GM06990 (cell line): ENCODE results near the gene TANGO2.

ENCODE experiments used
- DNase-seq: peaks from one replicate; pipeline ENCODE4 v3.0.0-alpha.2; 2011; ENCODE audit not compliant: insufficient read length; ENCODE audit errors: extremely low read depth
- H3K27me3 ChIP-seq: replicated peaks from 2 replicates; pipeline ENCODE4 v1.6.0; 2011; ENCODE audit warnings: low read length; ENCODE audit not compliant: control insufficient read depth, insufficient read depth
- H3K36me3 ChIP-seq: 2 replicates; pipeline ENCODE4 v1.5.1; 2011; ENCODE audit warnings: low read length; ENCODE audit not compliant: control insufficient read depth, insufficient read depth
- H3K4me3 ChIP-seq: replicated peaks from 2 replicates; pipeline ENCODE4 v1.5.1; 2011; ENCODE audit warnings: low read depth, mild to moderate bottlenecking, control low read depth, low read length
- TF ChIP-seq, protein P1 (sequence below): IDR thresholded peaks from 2 replicates; pipeline ENCODE4 v1.5.1; 2011; ENCODE audit warnings: low read length, control low read depth, mild to moderate bottlenecking, inconsistent platforms; ENCODE audit not compliant: insufficient read depth, poor library complexity, severe bottlenecking

The TANGO2 gene

GRCh38 chr22:19986410-19987341 is 34.2 kb upstream of the TANGO2 start:
- DNase-seq, result peak; percentile 66
- Histone ChIP-seq H3K36me3 (no peaks in the 10 kb centered on the region), H3K4me3 (peak overlapping the region; percentile 59), H3K27me3 (no peaks in the 10 kb centered on the region)
- TF ChIP-seq, protein P1, sequence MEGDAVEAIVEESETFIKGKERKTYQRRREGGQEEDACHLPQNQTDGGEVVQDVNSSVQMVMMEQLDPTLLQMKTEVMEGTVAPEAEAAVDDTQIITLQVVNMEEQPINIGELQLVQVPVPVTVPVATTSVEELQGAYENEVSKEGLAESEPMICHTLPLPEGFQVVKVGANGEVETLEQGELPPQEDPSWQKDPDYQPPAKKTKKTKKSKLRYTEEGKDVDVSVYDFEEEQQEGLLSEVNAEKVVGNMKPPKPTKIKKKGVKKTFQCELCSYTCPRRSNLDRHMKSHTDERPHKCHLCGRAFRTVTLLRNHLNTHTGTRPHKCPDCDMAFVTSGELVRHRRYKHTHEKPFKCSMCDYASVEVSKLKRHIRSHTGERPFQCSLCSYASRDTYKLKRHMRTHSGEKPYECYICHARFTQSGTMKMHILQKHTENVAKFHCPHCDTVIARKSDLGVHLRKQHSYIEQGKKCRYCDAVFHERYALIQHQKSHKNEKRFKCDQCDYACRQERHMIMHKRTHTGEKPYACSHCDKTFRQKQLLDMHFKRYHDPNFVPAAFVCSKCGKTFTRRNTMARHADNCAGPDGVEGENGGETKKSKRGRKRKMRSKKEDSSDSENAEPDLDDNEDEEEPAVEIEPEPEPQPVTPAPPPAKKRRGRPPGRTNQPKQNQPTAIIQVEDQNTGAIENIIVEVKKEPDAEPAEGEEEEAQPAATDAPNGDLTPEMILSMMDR, result no peak

DNA sequence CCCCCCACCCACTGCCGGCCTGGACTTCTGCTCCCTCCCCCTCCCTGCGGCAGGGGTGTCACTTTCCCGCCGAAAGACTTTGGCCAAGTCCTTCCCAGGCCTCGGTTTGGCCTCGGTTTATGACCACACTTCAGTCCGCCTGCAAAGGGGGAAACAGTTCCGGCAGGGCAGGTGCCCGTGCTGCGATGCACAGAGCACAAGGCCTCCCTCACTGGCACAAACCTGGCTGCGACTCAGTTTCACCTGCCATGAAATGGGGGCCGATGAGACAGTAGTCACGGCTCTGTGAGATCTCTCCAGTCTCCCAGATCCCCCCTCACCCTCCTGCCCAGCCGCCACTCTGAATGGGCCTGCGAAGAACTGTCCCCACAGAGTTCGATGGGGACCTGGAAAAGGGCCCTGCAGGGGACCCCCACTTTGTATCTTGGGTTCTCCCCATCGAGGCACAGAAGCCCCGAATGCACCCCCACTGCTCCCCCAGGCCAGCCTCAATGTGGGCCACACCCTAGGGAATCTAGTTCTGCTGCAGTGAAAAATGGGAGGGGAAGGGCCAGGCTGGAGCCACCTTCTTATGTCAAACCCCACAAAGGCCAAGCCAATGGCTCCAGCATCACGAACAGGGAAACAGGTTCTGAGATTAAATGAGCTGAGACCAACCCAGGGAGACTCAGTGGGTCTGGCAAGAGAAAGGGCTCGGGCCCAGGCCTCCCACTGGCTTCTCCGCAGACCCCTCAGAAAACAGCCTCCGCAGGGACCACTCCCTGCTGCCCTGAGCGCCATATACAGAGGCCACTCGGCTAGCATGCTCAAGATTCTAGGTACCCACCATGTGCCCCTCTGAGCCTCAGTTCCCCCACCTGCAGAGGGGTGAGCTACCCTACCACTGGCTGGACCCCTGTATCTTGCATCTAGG is 33.3 kb upstream of the TANGO2 start:
- Histone ChIP-seq H3K4me3 (no peak overlapping the region), H3K36me3 (no peaks in the 10 kb centered on the region), H3K27me3 (no peaks in the 10 kb centered on the region)
- TF ChIP-seq, protein P1, result no peak
- no peak for DNase-seq

DNA sequence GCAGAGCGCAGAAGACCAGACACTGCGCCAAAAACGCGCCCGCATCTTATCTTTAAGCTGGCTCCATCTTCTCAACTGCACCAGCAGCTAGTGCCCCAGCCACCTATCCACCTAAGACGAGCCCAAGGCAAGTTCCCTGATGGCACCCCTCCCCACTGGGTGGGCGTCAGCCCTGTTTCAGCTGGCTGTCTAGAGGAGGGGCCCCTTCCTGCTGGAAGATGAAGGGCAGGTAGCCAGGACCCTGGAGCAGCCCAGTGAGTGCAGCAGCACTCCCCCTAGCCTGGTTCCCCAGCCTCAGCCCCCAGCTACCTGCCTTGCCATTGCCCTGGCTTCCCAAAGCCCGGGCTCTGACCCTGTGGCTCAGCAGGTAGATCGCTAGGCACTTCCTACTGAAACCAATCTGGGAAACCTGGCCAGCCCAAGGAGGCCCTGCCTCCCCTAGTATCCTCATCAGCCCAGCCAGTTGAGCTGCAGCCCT is 32.5 kb upstream of the TANGO2 start:
- Histone ChIP-seq H3K27me3 (no peaks in the 10 kb centered on the region), H3K36me3 (no peaks in the 10 kb centered on the region), H3K4me3 (no peak overlapping the region)
- no peak for DNase-seq
- TF ChIP-seq, protein P1, result no peak

- no peak for DNase-seq
- Histone ChIP-seq H3K27me3 (no peaks in the 10 kb centered on the region), H3K4me3 (no peak overlapping the region), H3K36me3 (no peaks in the 10 kb centered on the region)
- TF ChIP-seq, protein P1, result no peak
Observed at GRCh38 chr22:19988965-19989724, 31.8 kb upstream of the TANGO2 start.

DNA sequence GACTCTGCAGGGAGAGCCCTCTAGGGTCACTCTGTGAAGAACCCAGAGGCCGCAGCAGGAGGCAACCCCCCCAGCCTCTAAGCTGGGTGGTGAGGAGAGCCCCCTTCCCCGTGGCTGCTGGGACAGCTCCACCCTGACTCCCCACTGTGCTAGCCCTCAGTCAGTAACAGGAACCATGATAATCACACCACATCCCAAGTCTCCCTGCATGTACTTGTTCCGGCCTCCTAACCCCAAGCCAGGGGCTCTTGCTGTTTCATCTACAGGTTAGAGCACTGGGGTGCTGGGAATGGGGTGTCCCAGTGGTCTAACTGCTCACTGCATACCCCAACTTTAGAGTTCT is 31.2 kb upstream of the TANGO2 start:
- H3K27me3 ChIP-seq, result no peaks in the 10 kb centered on the region
- TF ChIP-seq, protein P1, result no peak
- H3K36me3 ChIP-seq, result no peaks in the 10 kb centered on the region
- no peak for DNase-seq
- H3K4me3 ChIP-seq, result no peak overlapping the region
